ENCODE data around the gene ZSWIM7.

ZSWIM7 gene

GRCh38 chr17:15929941-15930340 lies 69.6 kb downstream of the ZSWIM7 start:
- DNase-seq (ENCODE audit: low spot score) = no peak

GRCh38 chr17:15928286-15928785 lies 71.2 kb downstream of the ZSWIM7 start:
- no peak for DNase-seq (ENCODE audit: low spot score)

Data from ecto neural progenitor cell (in vitro differentiated cells).